ENCODE results near the gene IKZF2.

The IKZF2 gene

DNA sequence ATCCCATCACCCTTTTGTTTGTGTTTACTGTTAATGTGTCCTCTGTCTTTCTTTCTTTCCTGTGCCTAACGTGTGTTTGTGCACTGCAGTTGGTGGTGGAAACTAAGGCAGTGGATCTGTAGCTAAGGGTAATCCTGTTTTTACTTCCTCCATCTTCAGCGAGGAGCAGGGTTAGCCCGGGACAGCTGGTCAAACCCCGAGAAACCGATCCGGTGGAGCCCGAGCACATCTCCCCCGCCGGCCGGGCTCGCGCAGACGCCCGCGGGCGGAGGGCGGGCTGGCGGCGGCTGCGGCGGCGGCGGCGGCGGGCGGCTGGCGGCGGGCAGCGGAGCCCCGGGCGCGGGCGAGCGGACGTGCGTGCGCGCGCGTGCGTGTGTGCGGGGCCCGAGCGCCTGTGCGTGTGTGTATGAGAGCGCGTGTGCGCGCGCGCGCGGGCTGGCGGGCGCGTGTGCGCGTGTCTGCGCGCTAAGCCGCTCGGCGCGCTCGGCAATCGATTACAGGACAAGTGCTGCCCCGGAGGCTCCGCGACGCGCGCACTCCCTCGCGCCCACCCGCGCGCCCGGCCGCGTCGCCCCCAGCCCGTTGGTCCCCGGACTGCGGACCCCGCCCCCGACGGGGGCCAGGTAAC, at the start of gene IKZF2:
Gene IKZF2, minus strand, starts transcription at position 176 of the 628 bp plus-strand sequence. CDS start 2,983 bp downstream, outside the sequence.
- peak; percentile 85 to 91 for DNase-seq

DNA sequence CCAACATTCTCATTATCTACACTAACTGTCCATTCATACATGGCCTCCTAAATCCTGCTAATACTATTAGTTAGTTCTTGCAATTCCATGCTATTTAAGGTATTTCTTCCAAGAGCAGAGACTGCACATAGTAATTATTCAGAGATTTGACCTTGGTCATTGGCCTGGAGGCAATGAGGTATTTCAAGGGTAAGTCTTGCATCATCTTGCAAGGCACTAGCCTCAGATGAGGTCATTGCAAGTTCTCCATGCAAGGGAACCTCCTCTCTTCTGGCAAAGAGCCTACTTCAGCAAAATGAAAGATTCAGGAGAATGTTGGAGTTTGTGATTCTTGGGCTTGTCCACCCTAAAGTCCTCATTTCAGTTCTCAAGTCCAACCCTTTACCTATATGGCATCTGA, 48.5 kb upstream of the IKZF2 start:
- DNase-seq, result no peak

DNA sequence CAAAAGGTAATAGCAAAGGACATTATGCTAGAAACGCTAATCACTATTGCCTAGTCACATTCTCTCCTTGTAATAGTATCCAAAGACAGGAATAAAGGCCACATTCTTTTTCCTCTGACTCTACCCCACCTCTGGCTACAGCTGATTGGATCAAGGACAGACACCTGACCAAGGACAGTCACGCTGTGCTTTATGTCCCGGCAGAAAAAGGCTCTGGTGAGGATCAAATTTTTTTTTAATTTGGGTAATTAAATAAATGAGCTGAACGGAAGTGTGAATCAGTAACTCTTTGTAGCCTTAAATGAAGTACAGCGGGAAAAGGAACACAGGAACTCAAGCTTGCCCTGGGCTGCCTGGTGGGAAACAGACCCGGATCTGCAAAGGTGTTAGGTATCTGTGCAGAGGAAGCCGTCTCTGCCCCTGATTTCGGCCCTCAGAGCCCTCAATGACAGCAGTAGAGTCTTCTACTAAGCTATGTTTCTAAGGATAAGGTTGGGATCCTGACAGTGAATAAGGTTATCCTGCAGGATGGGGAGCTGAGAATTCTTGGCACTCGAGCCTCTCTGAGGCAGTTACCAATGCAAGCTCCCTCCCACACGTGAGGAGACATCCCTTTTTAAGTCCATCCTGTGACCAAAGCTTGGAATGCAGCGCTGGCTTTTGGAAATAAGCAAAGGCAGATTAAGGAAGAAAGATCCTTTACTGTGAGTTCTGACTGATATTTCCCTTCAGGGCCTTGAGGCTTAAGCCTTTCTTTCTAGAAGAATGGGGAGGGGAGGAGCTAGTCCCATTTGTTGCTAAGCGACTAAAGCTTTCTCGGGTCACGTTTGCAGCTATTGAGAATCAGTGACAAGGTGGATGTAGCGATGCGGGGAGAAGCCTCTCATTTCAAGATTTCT, 37.8 kb upstream of the IKZF2 start:
- no peak for DNase-seq

DNA sequence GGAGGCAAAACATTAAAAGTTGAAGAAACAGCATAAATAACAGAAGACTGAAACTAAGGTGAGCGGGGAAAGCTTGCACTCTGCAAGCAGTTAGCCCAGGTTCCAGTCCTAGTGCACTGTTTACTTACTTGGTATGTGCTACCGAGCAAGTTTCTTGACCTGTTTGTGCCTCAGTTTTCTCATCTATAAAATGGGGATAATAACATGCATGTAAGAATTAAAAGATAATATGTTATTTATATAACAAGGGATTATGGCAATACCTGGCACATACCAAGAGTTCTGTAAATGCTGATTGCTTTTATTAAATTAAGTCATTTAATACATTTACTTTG, 37.1 kb upstream of the IKZF2 start:
- DNase-seq, result no peak

DNA sequence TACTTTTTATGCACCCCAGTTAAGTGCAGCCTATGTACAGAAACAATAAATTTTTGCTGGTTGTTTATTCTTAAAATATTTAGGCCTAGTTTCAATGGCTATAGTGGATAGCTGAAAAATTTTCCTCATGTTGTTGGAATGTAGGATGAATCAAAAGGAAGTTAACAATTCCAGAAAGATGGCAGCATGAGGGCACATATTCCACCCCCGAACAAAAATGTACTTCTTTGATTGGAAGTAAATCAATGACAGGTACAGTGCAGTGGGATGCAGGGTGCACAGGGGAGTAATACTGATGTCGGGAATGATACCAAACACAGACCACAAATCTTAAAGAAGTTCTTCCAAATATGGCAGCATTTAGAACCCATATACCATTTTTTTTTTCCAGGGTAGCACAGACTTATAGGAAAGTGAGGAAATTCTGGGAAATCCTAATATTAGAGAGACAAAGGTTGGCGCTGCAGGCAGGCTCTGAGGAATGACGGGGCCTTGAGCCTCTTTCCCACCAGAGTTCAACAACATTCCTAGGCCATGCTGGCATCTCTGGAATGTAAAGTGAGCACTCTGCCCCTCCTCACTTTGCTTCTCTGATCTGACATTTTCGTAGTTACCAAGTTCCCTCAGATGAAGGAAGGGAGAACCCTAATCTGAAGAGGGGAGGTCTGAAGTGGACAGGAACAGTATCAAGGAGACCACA, 36.6 kb upstream of the IKZF2 start:
- no peak for DNase-seq

DNA sequence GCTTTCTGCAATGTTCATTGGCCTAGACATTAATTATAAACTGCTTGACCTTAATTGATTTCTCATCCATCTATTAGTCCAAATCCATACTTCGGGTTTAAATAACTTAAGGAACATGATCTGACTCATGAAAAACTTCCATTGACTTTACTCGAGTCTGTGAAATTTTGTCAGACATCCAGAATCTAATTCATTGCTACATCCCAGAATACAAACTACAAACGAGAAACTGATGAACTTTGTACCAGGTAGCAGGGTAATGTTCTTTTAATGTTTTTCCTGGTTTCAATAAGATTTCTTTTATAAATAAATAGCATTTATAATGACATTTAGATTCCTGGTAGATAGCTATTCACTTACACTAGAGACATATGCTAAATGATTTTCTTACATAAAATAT, 36.0 kb upstream of the IKZF2 start:
- DNase-seq, result no peak

DNA sequence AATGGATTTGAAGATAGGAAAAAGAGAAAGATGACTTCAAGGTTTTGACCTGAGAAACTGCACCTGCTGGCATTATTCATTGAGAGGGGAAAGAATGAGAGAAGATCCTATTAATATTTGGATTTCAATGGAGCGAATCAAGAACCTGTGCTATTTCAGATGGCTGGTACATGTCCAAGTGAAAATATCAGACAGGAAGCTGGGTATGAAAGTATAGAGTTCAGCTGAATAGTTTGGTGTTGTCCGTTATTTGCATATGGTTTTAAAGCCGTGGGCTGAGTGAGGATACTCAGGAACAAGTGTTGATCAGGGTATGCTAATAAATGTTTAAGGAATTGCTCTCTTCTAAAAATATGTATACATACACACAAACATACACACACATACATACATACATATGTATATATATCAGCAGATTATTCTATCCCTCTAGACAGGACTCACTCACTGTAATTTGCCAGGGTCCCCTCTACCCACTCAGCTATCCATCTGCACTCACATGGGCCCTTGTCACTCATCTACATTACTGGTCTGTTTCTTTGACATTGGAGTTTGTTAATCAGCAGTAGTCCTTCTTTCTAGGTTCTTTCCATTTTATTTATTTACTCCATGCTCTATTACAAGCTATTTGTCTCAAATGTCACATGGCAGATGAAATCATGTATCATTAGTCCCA, 33.9 kb upstream of the IKZF2 start:
- DNase-seq, result no peak

DNA sequence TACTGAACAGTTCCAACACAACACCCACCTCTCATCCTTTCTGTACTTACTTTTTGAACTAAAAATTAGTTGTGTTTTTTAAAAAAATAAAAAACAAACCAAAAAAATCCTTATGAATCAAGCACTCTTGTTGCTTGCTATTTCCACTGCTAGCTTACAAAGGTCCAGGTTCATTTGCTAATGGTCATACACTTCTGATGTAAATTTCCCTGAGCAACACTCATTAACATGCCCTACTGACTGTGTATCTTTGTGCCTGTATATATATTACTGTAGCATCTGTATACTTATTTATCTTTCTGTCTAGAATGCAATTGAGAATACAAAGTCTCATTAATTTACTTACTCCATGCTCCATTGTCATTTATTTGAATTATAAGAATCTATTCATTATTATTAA, 30.3 kb upstream of the IKZF2 start:
- no peak for DNase-seq

DNA sequence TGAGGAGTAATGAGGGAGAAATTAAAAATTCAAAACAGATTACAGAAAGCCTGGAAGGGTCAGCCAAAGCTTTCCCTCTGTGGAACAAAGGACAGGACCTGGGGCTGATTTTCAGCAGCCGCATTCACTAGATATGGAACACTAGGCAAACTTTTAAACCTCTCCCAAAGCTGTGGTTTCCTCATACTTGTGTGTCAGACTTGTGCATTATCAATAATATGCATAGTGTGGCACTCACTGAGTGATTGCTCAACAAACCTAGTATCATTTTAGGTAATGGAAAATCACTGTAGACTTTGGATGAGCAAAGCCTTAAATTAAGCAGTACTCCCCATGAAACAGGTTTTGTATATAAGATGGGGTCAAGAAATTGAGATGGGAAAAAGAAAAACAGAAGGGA, 26.3 kb upstream of the IKZF2 start:
- DNase-seq, result no peak

DNA sequence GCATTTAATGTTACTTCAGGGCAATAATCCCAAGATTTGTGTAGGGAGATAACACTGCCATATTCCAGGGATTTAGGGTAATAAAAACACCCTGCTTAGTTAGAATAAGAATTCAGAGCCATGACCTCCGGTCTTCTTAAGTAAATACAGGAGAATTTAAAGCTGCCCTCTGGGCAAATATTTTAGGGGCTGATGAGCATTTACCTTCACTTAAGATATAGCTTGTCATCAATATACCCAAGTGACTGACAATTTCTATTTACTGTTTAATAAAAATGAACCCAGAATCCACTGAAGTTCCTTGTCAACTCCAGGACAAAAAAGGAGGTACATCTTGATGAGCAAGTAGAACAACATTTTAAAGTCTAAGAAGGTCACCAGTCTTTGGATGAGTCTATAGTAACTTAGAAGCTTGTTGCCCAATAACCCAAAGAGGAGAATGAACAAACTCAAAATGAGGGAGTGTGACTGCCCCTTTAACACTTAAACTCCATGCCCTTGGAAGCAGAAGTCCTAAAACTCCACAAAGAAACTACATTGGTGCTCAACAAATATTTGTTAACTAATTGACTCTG, 24.3 kb upstream of the IKZF2 start:
- DNase-seq, result no peak

DNA sequence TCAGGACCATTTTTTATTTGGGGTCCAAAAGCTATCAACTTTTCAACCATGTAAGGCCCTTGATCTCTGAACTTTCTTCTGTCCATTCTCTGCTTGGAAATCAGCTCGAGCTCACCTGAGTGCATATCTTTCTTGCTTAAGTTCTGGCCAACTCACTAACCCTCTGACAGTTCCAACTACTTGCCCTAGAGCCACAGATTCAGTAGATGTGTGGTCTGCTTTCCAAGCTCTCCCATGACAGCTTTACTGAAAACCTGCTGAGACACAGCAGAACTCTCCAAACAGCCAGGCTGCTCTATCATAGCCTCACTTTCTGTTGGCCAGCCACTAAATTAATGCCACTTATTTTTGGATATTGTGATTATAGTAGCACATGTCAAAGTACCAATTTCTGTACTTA, 21.2 kb upstream of the IKZF2 start:
- DNase-seq, result no peak

DNA sequence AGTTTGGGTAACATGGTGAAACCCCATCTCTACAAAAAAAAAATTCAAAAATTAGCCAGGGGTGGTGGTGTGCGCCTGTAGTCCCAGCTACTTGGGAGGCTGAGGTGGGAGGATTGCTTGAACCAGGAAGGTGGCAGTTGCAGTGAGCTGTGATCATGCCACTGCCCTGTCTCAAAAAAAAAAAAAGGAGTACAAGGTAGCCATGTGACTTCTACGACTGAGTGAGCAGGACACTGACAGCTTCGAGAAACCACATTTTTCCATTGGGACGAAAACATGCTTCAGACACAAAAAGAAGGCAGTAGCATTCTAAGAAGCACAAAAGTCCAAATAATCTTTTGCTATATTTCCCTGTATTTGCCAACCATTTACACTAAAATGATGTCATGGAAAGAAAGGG, 19.7 kb upstream of the IKZF2 start:
- no peak for DNase-seq

DNA sequence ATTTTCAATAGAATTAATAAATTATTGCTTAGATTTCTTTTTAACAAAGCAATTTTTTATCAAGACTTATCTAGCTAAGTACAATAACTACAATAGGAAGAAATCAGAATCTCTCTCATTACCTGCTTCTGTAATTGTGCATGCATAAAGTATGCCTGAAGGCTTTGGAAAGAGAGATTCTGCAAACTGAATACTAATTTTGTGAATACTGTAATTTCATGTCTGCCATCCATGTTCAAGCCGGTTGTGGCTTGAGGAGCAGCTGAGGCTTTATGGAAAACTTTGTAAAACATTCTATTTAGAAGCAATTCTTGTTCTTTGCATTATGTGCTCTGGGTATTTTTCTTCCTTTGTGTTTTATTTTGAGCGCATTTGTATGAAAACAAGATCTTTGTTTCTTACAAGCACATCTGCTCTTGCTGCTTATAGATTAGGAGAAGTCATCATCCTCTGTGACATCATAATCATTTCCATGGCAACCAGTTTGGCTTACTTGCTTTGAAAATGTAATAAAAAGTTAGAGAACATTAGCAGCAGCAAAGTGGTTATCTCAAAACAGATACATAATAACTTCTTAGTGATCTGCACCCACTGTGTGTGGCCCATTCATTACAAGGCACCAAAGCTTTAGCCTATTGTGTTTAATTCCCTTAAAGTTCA, 16.0 kb upstream of the IKZF2 start:
- DNase-seq, result no peak

DNA sequence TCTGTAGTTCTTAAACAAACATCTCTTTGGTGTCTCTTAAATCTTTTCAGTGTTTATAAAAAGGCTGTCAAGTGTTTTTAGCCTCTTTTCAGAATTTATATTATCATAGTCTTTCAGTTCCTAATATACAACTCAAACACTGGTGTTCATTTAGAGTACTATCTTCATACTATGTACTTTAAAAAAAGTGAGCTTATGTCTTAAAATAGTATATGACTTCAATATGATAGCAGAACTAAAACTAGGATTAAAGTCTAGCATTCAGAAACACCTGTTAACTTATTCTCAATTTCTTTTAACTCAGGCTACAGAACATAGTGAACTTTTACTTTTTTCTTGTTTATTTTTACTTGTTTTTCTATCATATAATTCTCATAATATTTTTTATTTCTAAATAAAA, 14.7 kb upstream of the IKZF2 start:
- no peak for DNase-seq

DNA sequence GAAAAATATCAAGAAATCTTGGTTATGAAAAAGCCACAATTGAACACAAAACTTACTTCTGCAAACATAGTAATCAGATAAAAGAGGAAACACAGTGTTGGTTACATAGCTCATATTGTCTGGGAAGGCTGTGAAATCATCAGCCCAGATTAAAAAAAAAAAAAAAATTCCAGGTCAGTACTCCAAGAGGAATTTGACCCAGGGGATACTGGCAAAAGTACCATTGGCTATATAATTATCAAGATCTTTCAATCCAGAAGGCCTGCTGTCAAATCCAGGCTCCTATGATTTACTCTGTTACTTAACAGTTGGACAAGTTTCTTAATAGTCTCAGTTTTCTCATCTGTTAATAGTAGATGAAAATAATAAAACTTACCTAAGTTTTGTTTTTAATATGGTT, 12.9 kb upstream of the IKZF2 start:
- DNase-seq, result no peak

DNA sequence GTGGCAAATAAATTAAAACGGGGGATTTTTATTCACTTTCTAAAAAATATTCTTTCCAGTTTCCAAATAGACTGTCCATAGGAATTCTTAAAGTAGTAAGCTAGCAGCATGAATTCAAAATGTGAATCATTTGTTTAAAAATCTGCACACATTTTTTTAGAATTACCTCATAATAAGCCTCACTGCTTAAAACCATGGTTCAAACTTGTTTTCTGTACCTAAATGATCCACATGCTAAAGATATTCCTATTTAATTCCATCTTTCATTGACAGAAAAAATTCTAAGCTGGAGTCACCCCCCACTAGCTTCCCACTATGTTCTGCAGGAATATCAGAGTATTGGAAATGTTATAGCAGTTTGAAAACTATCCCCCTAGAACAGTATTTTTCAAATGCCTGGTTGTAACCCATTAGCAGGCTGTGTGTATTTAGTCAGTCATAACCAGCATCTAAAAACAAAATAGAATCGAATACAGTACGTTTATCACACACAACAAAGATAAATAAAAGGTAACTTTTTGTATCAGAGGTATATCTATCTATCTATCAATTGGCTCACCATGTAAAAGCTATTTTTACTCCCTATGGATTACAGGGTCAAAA, 11.2 kb upstream of the IKZF2 start:
- no peak for DNase-seq

DNA sequence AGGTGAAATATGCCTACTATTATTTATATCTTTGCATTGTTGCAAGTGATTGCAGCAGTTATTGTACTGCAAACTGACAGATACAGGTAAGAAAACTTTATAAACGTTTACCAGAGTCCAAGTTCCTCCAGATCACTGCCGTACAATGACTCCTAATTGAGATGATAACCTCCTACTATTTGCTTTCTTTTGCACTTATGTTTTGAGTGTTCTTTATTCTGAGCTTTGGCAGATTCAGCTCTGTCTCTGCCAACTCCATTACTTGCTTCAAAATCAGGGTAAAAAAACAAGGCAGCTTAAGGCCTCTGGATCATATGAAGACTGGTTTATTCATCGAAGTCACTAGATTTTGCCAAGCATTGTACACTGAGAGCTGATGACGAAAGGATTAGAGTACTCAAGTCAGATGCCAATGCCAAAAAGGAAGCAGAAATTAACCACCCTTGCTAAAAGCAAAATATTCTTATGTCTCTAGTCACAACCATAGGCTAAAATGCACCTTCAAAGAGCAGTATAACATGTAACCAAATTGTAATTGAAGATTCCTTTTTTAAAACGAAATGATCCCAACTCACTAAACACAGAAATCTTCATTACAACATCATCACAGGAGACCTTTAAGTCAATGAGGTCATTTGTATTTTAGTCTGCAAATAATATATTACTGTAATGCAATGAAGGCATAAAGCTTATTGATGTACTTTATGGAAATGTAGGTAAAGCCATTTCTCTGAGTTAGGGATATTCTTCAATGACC, 10.5 kb upstream of the IKZF2 start:
- DNase-seq, result no peak

DNA sequence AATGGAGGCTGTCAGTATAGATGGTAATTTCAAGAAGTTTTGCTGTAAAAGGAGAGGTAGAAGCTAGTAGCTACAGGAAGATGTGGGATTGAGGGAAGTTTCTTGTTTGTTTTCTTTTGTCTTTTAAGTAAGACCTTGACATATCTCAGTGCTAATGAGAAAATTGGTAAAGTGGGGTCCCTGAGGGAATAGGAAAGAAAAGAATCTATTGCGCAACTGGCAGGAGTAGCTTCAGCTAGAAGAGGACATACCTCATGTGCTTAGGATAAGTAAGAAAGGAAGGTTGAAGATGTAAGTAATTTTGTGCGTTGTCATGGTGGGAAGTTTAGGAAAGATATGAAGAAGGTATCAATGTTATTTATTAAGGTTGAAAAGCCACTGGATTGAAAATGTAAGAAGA, 8.4 kb upstream of the IKZF2 start:
- no peak for DNase-seq

DNA sequence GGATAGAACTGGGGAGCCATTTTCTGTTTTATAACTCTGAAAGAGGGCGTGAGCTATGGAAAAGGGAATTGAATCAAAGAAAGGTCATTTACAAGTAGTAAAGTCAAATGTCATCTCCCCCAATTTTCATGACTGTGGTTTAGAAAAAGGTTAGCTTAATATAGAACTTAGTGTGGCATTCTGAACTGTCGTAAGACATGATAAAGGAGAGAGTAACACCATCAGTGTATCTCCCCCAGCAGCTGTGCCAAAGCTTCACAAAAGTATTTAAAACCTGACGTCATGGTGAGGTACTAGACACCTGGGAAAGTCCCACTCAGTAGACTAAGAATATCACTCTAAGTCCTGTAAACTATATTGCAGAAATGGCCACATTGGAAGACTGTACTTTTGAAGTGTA, 5.8 kb upstream of the IKZF2 start:
- no peak for DNase-seq

DNA sequence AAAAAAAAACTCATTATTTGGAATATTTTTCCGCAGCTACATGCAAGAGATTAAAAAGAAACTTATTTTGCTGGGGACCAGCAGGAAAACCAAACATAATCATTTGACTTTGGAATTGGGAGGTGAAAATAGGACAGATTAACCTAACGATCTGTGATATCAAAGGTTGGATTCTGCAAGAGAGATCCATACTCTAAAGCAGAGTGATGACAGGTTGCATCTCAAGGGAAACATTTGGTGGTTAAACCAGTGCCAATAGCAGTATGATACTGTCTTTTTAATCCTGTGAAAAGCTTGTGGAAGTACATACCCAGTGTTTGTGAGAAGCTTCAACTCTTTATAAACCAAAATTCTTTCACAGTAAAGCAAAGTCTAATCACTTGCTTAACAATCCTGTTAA, 5.3 kb upstream of the IKZF2 start:
- DNase-seq, result no peak

DNA sequence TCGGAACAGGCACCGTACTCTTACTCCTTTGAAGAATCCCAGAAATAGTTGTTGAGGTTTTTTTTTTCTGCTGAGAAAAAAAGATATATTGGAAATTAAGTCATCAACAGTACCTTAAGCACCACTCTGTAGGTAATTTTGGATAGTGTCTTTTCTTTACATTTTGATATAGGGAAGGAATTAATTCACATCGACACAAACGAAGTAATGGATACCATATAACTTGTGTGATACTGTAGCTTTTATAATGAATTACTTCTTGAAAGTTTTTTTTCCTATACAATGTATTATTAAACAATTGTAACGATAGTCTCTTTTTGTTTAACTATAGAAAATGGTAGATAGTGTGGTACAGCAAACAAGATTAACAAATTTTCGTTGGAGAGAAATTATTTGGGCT, 1.5 kb upstream of the IKZF2 start:
- no peak for DNase-seq
